Left ventricle myocardium inferior (tissue), 1 donor: ENCODE data around the gene ZDHHC14. TPM values are rescaled to one million over a fixed set of nuclear protein-coding genes. Genes with fewer than 3 reads are reported as not detected.

Experiments
- DNase-seq: peaks from one replicate; pipeline ENCODE4 v3.0.0-alpha.2; 2020
- H3K27ac ChIP-seq: fragments of 200-600 bp; replicated peaks from 2 replicates; pipeline ENCODE4 v1.8.0; 2021
- H3K27me3 ChIP-seq: fragments of 200-600 bp; 2 replicates; pipeline ENCODE4 v1.8.0; 2021; ENCODE audit warnings: low read depth
- H3K36me3 ChIP-seq: fragments of 200-600 bp; 2 replicates; pipeline ENCODE4 v1.8.0; 2021
- H3K4me1 ChIP-seq: fragments of 200-600 bp; 2 replicates; pipeline ENCODE4 v1.8.0; 2021
- H3K4me3 ChIP-seq: fragments of 200-600 bp; 2 replicates; pipeline ENCODE4 v1.8.0; 2021; ENCODE audit warnings: mild to moderate bottlenecking, moderate library complexity
- H3K9me3 ChIP-seq: fragments of 200-600 bp; replicated peaks from 2 replicates; pipeline ENCODE4 v1.8.0; 2021
- CTCF ChIP-seq: fragments of 200-600 bp; IDR thresholded peaks from 2 replicates; pipeline ENCODE4 v1.8.0; 2021; ENCODE audit warnings: antibody characterized with exemption, mild to moderate bottlenecking, borderline replicate concordance
- intact Hi-C: fragments of 100-400 bp; cut with micrococcal nuclease; formaldehyde crosslinking; loops from one replicate; pipeline ENCODE4 v1.11.0; 2022
- total RNA-seq: library from RNA; stranded (reverse); fragmentation: NEBNext Ultra II Directional; extraction: Animal tissue kit (Norgen Biotek cat#: 25700); gene quantifications from one replicate; pipeline ENCODE4 v1.2.1, GENCODE V29; 2021
- donor health status: DM: no; HTN: yes; CAD: no; lungs with severe emphysema.

The ZDHHC14 gene
- total RNA-seq, 1 donor from 2014 or later = 10.0 TPM

GRCh38 chr6:157531169-157531985 lies 150.4 kb downstream of the ZDHHC14 start:
- peaks cover 36% of the 10 kb centered on the region for H3K4me1 ChIP-seq
- no peak for DNase-seq
- no peaks in the 10 kb centered on the region for H3K27me3 ChIP-seq
- H3K9me3 ChIP-seq = no peaks in the 10 kb centered on the region
- intact Hi-C loops = no loop called here
- no peak overlapping the region for H3K4me3 ChIP-seq
- no peaks in the 10 kb centered on the region for H3K36me3 ChIP-seq
- no peak for TF ChIP-seq CTCF
- H3K27ac ChIP-seq = no peak overlapping the region

GRCh38 chr6:157531986-157532365 lies 151.0 kb downstream of the ZDHHC14 start:
- Histone ChIP-seq H3K4me1 (peaks cover 36% of the 10 kb centered on the region), H3K9me3 (no peaks in the 10 kb centered on the region), H3K4me3 (no peak overlapping the region), H3K27me3 (no peaks in the 10 kb centered on the region), H3K36me3 (no peaks in the 10 kb centered on the region), H3K27ac (no peak overlapping the region)
- no peak for DNase-seq
- TF ChIP-seq CTCF = no peak
- intact Hi-C loops = no loop called here

GRCh38 chr6:157533048-157533871 lies 152.3 kb downstream of the ZDHHC14 start:
- Histone ChIP-seq H3K4me3 (no peak overlapping the region), H3K36me3 (no peaks in the 10 kb centered on the region), H3K4me1 (peaks cover 35% of the 10 kb centered on the region), H3K27me3 (no peaks in the 10 kb centered on the region), H3K9me3 (no peaks in the 10 kb centered on the region), H3K27ac (no peak overlapping the region)
- DNase-seq = no peak
- intact Hi-C loops = no loop called here
- no peak for TF ChIP-seq CTCF

- DNase-seq = no peak
- peaks cover 36% of the 10 kb centered on the region for H3K4me1 ChIP-seq
- no peak for TF ChIP-seq CTCF
- no peaks in the 10 kb centered on the region for H3K9me3 ChIP-seq
- H3K36me3 ChIP-seq = no peaks in the 10 kb centered on the region
- H3K27me3 ChIP-seq = no peaks in the 10 kb centered on the region
- intact Hi-C loops = no loop called here
- no peak overlapping the region for H3K4me3 ChIP-seq
- no peak overlapping the region for H3K27ac ChIP-seq
Observed at GRCh38 chr6:157534134-157534871, 153.3 kb downstream of the ZDHHC14 start.

GRCh38 chr6:157534977-157535339 lies 154.0 kb downstream of the ZDHHC14 start:
- DNase-seq = no peak
- Histone ChIP-seq H3K27me3 (no peaks in the 10 kb centered on the region), H3K27ac (no peak overlapping the region), H3K9me3 (no peaks in the 10 kb centered on the region), H3K4me3 (no peak overlapping the region), H3K36me3 (no peaks in the 10 kb centered on the region), H3K4me1 (peaks cover 42% of the 10 kb centered on the region)
- intact Hi-C loops = no loop called here
- TF ChIP-seq CTCF = no peak
